ENCODE results near the gene FTH1.
"Not testable (repeated sequence)": the region's sequence is repeated elsewhere in the genome, so short reads cannot be mapped to it uniquely, and the experiment has no call there.

Gene FTH1

DNA sequence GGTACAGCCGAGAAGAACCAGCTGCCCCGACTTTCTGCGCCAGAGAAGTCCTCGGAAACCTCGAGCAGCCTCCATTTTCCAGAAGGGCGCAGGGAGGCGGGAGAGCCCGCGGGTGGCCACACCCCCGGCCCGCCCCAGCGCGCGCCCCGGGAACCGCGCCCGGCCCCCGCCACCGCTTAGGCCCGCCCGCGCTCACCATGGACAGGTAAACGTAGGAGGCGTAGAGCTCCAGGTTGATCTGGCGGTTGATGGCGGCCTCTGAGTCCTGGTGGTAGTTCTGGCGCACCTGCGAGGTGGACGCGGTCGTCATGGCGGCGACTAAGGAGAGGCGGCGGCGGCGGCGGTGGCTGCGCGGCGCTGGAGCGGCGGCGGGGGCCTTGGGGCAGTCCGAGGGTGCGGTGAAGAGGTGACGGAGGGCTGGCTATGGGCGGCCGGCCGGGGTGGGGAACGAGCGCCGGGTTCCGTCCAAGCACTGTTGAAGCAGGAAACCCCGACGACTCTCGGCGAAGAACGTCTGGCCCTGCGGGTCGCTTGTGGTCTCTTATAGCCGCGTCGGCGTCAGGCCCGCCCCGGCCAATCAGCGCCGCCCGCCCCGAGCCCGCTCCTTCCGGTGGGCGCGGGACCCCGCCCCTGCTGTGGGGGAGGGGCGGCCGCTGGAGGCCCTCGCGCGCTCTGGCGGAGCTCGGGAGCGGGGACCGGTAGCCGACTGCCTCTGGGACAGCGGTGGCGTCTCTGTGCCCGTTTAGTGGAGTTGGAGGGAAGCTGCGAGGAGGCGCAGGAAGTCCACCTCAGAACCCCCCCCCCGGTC lies at the start of gene FTH1:
FTH1 (minus strand) TSS at position 519 of the 808 bp plus-strand sequence; CDS start at position 310, 209 bp downstream.
- DNase-seq, result peak; percentile 81 to 85

DNA sequence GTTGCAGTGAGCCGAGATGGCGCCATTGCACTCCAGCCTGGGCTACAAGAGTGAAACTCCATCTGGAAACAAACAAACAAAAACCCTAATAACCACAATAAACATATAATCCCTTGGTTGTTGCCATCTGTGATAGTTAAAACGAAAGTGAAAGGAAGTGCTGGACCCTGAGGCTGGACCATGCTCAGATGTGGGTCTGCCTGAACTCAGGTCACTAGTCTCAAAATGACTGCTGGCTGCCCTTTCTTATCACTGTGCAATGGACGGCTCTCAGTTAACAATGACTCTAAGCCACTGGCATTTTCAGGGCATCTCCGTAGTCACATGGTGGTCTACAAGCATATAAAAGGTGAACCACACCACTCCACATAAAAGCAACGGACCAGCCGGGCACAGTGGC lies 48.2 kb upstream of the FTH1 start:
- no peak for DNase-seq

DNA sequence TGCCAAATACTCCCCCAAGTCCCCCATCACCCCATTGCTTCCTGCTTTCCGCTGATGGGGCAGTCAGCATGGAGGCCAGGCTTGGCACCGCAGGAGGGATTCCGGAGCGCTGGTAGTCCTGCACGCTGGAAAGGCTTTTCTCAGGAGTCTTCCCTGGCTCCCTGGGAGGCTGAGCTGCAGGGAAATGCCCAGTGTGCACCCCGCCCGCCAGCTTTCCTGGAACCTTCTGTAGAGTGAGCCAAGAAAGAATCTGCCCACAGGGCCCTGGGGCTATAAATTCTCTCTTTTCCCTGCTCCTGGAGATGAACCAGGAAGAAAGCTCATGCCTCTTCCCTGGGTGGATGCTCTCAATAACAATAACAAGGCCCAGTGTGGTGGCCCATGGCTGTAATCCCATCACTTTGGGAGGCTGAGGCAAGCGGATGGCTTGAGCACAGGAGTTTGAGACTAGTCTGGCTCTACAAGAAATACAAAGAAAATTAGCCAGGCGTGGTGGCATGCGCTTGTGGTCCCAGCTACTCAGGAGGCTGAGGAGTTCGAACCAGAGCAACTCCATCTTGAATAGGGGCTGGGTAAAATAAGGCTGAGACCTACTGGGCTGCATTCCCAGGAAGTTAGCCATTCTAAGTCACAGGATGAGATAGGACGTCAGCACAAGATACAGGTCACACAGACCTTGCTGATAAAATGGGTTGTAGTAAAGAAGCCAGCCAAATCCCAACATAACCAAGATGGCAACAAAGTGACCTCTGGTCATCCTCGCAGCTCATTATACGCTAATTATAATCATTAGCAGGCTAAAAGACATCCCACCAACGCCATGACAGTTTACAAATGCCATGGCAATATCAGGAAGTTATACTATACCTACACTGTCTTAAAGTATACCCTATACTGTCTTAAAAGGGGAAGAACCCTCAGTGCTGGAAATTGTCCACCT lies 46.4 kb upstream of the FTH1 start:
- DNase-seq, result no peak

DNA sequence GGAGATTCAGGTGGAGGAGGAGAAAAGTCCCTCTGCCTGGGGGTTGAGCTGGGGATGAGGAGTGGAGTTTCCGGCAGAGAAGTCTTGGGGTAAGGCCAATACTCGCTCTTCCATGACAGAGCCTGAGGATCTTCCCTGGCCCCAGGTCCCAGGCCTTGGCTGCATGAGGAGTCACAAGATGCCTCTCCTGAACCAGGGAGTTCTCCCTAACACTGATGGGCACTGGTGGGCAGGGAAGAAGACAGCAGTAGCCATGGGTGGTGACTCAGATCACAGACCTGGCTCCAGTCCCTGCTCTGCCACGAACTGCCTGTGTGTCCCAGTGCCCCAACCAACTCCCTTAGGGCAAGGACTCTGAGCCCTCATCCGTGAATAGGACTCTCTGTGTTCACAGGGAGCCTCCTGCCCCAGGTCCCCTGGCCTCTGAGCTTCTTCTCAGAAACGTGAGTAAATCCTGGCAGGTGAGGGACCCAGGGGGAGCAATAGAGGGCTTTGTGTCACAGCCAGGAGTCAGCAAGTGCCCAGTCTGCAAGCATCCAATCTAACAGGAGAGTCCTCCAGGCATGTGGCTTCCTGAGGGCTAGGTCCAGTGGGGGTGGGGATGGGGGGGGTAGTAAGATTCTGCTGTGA lies 45.5 kb upstream of the FTH1 start:
- no peak for DNase-seq

DNA sequence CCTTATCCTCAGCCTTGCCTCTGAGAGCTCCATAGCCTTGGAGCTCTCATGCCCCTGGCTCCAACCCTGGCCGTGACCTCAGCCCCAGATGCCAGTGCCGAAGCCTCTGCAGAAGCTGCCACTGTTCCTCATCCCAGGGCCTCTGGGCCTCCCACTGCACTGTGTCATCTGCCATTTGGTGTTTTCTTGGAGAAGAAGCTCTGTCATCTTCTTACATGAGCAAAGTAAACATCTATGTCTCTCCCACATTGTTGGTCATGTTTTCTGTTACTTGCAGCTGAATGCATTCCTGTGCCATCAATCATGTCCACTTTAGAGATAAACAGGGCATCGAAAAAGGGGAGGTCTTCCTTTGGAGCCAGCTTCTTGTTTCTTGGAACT lies 45.0 kb upstream of the FTH1 start:
- no peak for DNase-seq

DNA sequence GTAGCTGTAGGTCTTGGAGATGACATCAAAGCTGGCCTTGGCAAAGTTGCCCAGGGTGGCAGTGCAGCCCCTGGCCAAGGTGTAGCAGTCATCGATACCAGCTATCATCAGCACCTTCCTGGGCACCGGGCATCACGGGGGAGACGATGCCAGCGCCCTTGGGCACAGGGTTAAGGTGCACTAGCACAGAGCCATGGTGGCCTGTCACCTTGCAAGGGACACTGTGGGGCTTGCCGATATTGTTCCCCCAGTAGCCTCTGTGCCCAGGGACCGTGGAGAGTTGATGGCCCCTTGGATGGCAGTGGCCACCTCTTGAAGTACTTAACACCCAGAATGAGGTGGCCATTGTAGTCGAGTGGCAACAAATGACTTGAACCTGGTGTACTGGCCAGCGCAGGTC lies 44.4 kb upstream of the FTH1 start:
- DNase-seq, result no peak

DNA sequence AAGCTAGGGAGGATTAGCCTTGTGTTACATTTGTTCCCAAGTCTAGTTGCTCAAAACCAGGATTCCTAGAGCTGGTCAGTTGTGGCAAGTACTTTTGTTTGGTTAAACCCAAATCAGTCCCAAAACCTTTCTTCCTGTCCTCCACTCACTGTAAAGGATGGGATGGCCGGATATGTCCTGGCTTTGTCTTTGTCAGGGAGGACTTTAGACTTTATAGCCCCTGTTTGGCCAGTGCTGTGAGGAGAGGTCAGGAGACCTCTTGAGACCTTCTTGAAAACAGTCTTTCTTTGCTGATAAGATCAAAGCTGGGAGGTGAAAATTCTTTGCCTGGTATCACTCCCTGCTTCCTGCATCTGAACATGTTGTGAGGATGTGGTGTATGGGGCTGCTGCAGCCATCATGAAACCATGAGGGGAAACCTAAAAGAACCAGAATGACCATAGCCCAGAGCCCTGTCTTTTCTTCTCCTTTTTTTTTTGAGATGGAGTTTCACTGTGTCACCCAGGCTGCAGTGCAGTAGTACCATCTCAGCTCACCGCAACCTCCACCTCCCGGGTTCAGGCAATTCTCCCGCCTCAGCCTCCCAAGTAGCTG lies 43.6 kb upstream of the FTH1 start:
- no peak for DNase-seq

DNA sequence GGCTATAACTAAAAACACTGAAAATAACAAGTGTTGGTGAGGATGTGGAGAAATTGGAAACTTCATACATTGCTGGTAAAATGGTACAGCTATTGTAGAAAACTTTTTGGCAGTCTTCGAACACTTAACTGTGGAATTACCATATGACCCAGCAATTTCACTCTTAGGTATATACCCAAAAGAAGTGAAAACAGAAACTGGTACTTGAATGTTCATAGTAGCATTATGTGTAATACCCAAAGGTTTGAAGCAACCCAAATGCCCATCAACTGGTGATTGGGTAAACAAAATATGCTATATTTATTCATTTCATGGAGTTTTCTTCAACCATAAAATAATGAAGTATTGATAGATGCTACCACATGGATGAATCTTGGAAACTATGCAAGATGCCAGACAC lies 40.8 kb upstream of the FTH1 start:
- no peak for DNase-seq

DNA sequence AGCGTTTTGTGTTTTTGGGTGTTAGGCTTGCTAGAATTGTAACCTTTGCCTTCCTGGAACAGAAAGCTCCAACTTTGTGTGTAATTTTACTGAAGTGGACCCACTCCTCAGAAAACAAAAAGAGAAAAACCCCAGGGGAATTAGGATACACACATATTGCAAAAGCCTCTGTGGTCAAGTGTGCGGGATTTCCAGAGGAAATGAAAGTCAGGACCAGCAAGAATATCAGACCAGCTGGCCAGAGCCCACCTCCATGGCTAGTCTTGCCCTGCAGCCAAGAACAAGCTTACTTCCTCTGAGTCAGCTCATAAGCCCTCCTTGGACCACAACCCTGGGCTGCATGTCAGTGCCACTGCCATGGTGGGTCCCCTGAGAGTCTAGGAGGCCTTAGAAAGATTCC lies 37.0 kb upstream of the FTH1 start:
- no peak for DNase-seq

DNA sequence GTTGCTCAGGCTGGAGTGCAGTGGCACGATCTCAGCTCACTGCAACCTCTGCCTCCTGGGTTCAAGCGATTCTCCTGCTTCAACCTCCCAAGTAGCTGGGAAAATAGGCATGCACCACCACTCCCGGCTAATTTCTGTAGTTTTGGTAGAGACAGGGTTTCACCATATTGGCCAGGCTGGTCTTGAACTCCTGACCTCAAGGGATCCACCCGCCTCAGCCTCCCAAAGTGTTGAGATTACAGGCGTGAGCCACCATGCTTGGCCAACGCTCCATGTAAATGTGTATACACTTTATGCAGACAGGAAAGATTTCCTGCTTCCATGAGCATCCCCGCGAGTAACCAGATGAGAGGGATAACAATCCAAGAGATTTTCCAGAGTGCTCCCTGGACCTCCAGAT lies 34.8 kb upstream of the FTH1 start:
- DNase-seq, result not testable (repeated sequence)

DNA sequence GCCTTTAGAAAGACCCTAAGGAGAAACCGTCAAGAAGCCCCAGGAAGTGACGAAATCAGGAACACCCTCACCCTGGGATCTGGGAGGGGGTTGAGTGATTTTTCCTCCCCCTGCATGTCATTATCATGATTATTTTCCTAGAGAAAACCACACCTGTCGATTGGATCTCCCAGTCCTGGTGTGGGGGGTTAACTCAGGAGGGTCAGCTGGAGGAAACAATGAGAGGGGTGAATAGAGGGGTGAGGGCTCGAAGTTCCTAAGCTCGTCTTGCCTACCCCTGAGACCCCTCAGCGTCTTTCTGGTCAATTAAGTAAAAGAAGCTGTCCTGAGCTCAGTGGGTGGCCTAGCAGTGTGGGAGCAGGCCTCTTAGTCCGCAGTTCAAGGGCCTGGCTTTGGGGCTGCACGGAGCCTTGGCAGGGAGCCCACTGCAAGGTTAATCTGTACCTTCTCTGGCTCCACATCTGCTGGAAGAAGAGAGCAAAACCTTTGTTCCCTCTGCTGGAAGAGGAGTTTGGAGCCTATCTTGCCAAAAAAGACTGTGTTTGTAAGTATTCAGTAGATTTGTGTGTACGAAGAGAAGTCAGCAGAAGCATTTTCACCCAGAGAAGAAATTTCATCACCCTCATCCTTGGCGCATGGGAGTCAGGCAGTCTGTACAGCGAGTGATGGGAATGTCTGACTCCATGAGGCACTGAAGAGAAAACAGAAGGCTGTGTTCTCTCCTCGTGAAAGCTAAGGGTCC lies 34.2 kb upstream of the FTH1 start:
- no peak for DNase-seq

DNA sequence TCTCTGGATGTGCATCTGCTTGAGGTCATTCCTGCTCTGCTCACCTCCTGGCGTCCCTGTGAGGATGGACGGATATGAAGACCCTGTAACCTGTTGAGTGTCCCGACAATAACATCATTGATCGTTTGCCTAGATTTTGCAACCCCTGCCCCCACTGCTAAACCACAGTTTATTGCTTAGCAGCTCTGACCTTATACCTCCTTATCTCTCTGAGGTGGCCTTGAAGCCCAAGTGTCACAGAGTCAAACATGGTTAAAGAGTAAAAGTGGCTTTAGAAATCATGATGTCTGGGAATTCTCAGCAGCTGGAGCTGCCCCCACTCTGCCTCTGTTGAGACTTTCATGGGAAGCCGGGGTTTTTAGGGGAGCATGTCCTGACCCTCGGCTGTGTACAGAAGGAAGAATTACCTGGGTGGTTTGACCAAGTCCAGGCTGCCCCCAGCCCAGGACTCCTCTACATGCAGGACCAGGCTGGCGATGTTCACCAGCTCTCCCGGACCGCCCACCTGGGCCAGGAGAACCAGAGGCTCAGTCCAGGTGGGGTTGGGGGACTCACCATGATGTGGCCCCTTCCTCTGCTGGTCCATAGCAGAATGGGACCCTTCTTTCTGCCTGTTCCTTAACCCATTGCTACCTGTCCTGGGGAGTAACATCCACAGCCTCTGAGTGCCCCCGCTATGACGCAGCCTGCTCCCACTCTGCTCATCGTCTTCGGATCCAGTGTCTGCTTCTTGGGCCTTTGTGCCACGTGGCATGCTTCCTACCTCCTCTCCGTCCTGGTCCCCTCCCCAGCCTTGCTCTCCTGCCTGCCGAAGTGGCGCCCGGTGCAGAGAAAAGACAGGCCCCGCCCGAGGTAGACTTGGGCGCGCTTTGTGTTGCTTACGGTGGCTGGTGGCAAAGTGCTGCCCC lies 33.4 kb upstream of the FTH1 start:
- DNase-seq, result no peak

DNA sequence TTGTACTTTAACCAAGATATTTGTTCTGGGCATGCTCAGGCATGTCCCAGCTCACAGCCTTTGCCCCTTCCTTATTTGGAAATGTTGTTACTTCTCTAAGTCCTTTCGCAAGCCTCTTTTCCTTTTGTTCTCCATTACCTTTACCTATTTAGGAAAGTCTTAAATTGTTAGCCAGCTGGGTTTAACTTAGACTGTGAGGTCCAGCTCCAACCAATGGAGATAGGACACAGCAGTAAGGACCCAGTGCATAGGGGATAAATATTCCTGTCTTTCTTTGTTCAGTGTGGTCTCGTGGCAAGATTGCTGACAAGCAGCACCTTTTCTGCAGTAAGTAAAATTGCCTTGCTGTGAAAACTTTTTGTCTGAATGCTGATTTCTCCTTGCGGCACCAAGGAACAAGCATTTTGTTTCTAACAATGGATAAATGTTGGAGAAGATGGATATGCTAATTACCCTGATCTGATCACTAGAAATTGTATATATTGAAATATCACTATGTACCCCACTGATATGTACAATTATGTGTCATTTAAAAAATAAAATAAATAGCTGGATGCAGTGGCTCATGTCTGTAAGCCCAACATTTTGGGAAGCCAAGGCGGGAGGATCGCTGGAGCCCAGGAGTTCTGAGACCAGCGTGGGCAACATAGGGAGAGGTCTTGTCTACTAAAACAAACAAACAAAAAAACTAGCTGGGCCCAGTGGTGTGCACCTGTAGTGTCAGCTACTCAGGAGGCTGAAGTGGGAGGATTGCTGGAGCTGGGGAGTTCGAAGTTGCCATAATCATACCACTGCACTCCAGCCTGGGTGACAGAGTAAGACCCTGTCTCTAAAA lies 31.9 kb upstream of the FTH1 start:
- no peak for DNase-seq

DNA sequence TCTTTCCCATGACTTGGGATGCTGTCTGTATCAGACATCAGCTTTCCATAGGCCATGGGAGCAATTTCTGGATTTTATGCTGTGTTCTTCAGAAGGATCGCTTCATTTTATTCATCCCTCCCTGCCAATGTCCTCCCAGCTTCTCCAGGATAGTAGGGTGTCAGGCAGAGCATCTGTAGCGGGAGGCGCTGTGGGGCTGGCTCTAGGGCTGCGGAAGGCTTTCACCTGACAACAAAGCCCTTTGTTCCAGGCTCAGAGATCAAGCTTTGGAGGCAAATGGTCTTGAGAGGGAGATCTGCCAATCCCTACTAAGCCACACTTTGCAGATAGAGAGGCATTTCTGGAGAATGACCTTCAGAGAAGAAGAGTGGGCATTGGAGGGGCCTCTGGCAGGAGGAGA lies 29.5 kb upstream of the FTH1 start:
- no peak for DNase-seq

DNA sequence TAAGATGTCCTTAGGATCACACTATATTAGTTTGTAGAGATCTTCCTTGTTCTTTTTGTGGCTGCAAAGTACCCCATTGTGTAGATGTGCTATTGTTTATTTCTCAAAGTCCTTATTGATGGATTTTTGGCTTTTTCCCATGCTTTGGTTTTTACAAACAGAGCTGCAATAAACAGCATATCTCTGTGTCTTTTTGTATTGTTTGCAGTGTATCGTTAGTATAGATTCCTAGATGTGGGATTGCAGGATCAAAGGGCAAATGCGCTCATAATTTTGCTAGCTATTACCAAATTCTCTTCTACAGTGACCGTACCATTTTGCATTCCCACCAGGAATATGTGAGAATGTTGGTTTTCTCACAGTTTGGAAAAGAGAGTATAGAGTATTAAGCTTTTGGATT lies 27.5 kb upstream of the FTH1 start:
- DNase-seq, result no peak

DNA sequence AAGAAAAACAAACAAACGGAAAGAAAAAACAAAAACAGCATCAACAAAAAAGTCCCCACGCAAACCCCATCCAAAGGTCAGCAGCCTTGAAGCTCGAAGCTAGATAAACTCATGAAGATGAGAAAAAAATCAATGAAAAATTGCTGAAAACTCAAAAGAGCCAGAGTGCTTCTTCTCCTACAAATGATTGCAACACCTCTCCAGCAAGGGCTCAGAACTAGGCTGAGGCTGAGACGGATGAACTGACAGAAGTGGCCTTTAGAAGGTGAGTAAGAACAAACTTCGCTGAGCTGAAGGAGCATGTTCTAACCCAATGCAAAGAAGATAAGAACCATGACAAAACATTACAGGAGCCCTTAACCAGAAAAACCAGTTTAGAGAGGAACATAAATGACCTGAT lies 18.4 kb upstream of the FTH1 start:
- DNase-seq, result no peak

DNA sequence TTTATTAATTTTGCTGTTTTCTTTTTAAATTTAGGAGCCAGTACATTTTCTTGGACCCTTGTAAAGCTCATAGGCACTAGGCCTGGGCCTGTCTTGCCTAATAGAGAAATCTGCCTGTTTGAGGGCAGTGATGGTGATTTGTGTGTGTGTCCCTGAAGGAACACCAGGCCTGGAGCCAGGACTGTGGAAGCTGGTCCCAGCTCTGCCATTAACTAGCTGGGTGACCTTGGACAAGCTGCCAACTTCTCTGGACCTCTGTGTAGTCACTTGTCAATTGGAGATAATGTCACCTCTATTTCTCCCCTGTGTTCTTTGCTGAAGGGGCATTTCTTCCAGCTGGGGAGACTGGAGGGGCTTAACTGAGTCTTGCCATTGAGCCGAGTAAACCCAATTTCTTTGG lies 16.0 kb upstream of the FTH1 start:
- DNase-seq, result no peak

DNA sequence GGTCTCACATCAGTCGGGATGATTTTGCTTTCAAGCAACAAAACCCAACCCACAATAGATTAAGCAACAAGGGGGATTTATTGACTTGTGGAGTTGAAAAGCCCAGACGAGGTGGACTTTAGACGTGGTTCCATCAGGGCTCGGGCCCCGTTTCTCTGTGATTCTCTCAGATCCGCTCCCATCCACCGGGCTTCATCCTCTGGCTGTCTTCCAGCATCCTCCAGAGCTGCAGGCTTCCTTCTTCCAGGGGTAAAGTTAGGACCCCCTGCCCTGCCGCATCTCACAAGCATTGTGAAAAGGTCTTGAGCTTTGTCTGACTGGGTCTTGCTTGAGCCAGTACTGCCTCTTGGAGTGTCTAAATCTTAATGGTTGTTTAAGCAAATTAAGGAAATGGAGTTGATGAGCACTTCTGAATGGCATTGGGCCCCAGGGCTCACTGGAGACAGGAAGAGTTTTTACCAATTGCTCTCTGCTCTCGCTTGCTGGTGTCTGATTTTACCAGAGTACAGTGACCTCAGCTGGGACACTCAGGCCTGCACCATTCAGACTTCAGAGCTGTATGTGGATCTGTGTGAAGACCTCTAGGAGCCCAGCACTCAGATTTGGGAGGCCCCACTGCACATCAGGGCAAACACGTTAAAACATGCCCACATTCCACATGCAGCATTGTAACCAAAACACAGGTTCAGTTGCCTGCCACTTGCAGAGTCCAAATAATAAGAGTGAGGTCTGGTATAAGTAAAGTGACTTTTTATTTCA lies 13.5 kb upstream of the FTH1 start:
- DNase-seq, result no peak
